Measurements from ENCODE around the gene FAM120B. TPM values are rescaled to one million over a fixed set of nuclear protein-coding genes. Genes with fewer than 3 reads are reported as not detected.

The FAM120B gene
- polyA plus RNA-seq, 1 experiment, result 8.8 TPM

DNA sequence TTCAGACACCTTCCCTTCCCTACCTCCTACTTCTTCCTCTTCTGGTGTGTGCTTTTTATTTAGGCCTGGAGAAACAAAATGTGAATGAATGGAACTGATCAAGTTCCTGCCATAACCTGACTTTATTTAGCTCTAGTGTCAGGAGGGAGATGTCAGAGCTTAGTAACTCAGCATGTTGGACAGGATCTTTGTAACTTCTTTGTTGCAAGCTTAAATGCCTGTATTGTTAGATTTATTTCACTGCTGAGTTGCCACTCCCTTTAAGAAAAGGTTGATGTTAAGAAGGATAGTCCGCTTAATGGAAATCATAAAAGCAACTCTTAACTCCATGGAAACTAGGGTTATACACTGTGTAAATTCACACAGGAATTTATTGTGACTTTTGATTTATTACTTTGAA is 2.2 kb downstream of the FAM120B start:
- POLR2A ChIA-PET, result no interaction called here
- H3K4me3 ChIP-seq (ENCODE audit: low read depth, low read length), result no peak overlapping the region
- H3K36me3 ChIP-seq (ENCODE audit: control insufficient read depth, insufficient read depth, low read length), result no peaks in the 10 kb centered on the region
- H3K27me3 ChIP-seq (ENCODE audit: control insufficient read depth, insufficient read depth, low read length), result no peaks in the 10 kb centered on the region
- DNase-seq (ENCODE audit: low read depth), result no peak
- CTCF ChIA-PET, result interaction anchor here (1.5 kb wide), 1 partner anchor 18 kb away, joined by 4 read pairs; the partner anchor contains the start of gene DLL1
- TF ChIP-seq, protein P1, sequence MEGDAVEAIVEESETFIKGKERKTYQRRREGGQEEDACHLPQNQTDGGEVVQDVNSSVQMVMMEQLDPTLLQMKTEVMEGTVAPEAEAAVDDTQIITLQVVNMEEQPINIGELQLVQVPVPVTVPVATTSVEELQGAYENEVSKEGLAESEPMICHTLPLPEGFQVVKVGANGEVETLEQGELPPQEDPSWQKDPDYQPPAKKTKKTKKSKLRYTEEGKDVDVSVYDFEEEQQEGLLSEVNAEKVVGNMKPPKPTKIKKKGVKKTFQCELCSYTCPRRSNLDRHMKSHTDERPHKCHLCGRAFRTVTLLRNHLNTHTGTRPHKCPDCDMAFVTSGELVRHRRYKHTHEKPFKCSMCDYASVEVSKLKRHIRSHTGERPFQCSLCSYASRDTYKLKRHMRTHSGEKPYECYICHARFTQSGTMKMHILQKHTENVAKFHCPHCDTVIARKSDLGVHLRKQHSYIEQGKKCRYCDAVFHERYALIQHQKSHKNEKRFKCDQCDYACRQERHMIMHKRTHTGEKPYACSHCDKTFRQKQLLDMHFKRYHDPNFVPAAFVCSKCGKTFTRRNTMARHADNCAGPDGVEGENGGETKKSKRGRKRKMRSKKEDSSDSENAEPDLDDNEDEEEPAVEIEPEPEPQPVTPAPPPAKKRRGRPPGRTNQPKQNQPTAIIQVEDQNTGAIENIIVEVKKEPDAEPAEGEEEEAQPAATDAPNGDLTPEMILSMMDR (IDR thresholded peaks at IDR 0.05; ENCODE audit: insufficient read depth, low read depth, low read length), result no peak

DNA sequence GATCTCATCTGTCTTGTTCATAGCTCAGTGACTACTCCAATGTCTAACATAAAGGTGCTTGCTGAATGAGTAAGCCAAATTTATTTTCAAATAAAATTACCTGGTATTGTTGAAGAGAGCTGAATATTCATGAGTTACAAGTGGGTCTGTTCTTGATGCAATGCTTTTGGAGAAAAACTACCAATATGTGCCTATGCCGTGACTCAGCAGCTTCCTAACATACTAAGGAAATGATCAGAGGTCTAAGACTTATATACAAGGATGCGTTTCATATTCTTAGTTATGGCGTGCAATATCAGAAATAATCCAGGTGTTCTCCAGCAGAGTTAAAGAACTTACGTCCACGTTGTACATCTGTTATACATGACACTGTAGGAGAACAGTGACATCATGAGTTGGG is 5.1 kb downstream of the FAM120B start:
- no peak for DNase-seq (ENCODE audit: low read depth)
- Histone ChIP-seq H3K36me3 (ENCODE audit: control insufficient read depth, insufficient read depth, low read length) (no peaks in the 10 kb centered on the region), H3K27me3 (ENCODE audit: control insufficient read depth, insufficient read depth, low read length) (no peaks in the 10 kb centered on the region), H3K4me3 (ENCODE audit: low read depth, low read length) (no peak overlapping the region)
- ChIA-PET POLR2A (no interaction called here), CTCF (interaction anchor here (1.0 kb wide), 1 partner anchor 78 kb away, joined by 3 read pairs; no protein-coding TSS in a partner anchor)
- TF ChIP-seq, protein P1 (IDR thresholded peaks at IDR 0.05; ENCODE audit: insufficient read depth, low read depth, low read length), result no peak

DNA sequence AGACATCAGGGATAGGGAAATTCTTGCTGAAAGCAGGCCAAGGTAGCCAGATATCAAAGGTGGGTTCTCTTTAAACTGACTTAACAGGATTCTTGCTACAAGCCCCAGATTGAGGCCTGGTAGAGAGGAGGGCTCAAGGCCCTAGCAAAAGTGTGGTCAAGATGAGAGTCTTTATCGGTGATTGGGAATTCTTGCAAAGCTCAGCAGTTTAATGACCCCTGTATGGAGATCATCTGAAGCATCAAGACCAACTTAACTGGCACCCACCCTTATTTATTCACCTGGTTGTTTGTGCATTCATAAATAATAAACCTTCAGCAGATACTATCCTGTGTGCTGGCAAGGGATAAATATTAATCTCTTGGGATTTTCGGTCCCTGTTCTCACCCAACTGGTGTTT is 6.3 kb downstream of the FAM120B start:
- Histone ChIP-seq H3K36me3 (ENCODE audit: control insufficient read depth, insufficient read depth, low read length) (0 out of 2 replicates have a peak, but pooled peaks cover 2% of the 10 kb centered on the region), H3K27me3 (ENCODE audit: control insufficient read depth, insufficient read depth, low read length) (no peaks in the 10 kb centered on the region), H3K4me3 (ENCODE audit: low read depth, low read length) (no peak overlapping the region)
- ChIA-PET CTCF (interaction anchor here (1.5 kb wide), 1 partner anchor 482 kb away, joined by 3 read pairs; no protein-coding TSS in a partner anchor), POLR2A (no interaction called here)
- DNase-seq (ENCODE audit: low read depth), result no peak
- TF ChIP-seq, protein P1 (IDR thresholded peaks at IDR 0.05; ENCODE audit: insufficient read depth, low read depth, low read length), result no peak

DNA sequence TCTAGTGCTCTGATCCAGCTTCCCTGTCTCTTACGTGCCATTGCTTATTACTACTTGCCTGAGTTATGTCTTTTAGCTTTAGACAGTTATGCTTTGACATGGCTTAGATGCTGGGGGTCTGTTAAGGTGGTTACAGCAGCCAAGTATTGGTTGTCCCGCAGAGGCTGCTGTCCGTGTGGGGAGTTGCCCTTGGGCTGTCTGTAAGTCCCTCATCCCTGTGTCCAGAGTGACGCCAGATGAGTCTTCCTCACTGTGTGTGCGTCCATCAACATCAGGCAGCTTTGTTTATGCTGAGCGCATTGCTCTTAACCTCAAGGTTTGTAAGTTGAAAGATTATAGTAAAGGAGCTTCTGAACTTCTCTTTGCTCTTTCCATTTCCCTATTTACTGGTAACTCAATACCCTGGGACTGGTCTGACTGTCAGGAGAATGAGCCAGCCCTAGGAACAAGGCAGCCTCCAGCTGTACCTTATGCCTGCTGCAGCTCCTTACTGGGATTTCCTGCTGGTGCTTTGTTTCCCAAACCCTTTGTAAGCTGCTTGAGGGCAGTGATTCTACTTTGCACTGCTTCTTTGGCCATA is 7.2 kb downstream of the FAM120B start:
- DNase-seq (ENCODE audit: low read depth), result no peak
- H3K4me3 ChIP-seq (ENCODE audit: low read depth, low read length), result no peak overlapping the region
- TF ChIP-seq, protein P1 (IDR thresholded peaks at IDR 0.05; ENCODE audit: insufficient read depth, low read depth, low read length), result no peak
- CTCF ChIA-PET, result interaction anchor here (1.5 kb wide), 1 partner anchor 483 kb away, joined by 3 read pairs; no protein-coding TSS in a partner anchor
- POLR2A ChIA-PET, result interaction anchor here (0.5 kb wide), 1 partner anchor 91 kb away, joined by 3 read pairs; no protein-coding TSS in a partner anchor
- no peaks in the 10 kb centered on the region for H3K27me3 ChIP-seq (ENCODE audit: control insufficient read depth, insufficient read depth, low read length)
- H3K36me3 ChIP-seq (ENCODE audit: control insufficient read depth, insufficient read depth, low read length), result peaks cover 4% of the 10 kb centered on the region

DNA sequence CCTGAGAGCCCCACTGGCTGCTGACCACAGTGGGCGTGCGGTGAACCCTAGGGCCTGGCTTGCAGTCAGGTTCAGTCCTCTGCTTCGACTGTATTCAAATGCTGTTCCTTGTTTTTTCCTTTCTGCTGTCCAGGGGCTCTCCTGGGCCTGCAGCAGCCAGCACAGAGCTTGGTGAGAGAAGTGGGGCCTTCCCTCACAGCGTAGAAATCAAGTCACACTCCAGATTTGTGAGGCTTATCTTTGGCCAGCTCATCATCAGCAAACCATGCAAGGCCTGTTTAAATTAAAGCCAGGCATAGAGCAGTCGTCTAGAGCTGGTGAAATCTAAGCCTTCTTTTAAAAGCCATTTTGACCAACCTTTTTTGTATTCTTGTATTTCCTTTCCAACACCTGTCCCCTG is 8.4 kb downstream of the FAM120B start:
- CTCF ChIA-PET, result no interaction called here
- TF ChIP-seq, protein P1 (IDR thresholded peaks at IDR 0.05; ENCODE audit: insufficient read depth, low read depth, low read length), result no peak
- Histone ChIP-seq H3K36me3 (ENCODE audit: control insufficient read depth, insufficient read depth, low read length) (peaks cover 4% of the 10 kb centered on the region), H3K4me3 (ENCODE audit: low read depth, low read length) (no peak overlapping the region), H3K27me3 (ENCODE audit: control insufficient read depth, insufficient read depth, low read length) (no peaks in the 10 kb centered on the region)
- POLR2A ChIA-PET, result no interaction called here
- no peak for DNase-seq (ENCODE audit: low read depth)
